COLO668 (cell line): ENCODE measurements around the gene GABRR1.
"Not testable (repeated sequence)": the region's sequence is repeated elsewhere in the genome, so short reads cannot be mapped to it uniquely, and the experiment has no call there.

Experiments used
- DNase-seq: peaks from one replicate; lab custom pipeline; 2025; ENCODE audit not compliant: unreplicated experiment; lab: John Stamatoyannopoulos, UW

Gene GABRR1

DNA sequence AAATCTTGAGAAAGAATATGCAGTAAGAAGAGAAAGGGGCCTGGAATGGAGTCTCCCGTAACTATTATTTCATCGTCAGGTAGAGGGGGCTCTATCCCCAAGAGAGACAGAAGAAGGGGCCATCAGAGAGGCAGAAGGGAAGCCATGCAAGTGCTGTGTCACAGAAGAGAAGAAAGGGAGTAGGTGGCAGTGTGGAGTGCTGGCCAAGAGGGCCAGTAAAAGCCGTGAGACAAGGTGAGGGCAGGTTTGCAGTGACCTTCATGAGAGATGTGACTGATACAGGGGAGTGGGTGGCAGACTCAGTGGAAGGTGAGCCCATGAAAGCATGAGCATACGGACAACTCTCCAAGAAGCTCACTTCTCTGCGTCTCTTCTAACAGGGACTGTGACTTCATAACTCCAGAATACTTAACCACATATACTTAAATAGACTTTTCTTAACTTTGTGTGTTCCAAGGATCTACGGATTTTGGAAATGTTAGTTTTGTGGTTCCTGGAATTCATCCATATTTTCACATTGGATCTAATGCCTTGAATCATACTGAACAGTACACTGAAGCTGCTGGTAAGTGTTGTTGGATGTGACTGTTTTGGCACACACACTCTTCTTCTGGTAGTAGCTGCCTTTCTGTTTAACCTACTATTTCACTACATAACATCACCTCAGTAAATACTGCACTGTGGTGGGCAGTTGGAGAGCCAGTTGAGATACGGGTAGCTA, 55.7 kb downstream of the GABRR1 start:
- no peak for DNase-seq

DNA sequence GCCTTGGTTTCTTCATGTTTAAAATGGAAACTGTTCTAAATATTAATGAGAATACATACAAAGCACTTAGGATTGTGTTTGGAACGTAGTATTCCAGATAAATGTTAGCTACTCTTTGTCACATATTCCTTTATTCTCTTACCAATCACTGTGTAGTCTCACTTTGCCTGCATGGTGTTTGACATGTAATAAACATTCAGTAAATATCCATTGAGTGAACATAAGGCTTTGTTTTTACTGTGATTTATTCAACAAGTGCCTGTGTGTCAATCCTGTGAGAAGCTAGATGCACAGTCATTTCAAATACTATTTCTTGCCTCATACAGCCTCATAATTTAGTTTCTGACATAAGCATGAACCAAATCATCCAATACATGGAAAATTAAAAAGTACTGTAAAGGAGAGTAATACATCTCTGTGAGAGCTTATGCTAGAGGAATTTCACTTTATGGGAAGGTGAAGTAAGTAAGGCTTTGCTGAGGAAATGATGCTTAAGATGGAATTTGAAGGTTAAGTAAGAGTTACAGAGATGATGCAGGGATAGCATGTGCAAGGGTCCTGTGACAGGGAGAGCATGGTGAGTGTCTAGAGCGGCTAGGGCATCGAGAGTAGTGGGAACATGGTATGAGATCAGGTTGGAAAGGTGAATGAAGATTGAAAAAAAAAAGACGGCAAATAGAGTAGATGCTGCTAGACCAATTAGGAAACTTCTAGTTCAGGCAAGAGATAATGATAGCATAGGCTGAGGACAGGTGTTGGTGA, 56.6 kb downstream of the GABRR1 start:
- no peak for DNase-seq

DNA sequence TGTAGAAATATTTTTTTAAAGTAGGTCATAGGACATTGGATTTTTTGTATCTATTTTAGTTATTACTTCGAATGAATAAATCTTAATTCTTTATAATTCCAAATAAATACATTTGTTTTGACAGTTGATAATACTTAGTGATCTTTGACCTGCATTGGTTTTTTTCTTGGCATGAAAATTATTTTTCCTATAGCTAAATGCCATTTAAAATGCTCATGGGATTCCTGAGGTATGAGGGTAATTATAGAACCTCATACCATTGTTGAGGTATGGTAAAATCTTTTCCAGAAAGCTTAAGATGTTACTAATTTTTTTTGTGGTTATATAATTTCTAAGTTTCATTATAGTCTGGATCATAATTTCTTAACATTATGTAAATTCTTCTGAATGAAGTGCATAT, 63.0 kb downstream of the GABRR1 start:
- DNase-seq, result no peak

DNA sequence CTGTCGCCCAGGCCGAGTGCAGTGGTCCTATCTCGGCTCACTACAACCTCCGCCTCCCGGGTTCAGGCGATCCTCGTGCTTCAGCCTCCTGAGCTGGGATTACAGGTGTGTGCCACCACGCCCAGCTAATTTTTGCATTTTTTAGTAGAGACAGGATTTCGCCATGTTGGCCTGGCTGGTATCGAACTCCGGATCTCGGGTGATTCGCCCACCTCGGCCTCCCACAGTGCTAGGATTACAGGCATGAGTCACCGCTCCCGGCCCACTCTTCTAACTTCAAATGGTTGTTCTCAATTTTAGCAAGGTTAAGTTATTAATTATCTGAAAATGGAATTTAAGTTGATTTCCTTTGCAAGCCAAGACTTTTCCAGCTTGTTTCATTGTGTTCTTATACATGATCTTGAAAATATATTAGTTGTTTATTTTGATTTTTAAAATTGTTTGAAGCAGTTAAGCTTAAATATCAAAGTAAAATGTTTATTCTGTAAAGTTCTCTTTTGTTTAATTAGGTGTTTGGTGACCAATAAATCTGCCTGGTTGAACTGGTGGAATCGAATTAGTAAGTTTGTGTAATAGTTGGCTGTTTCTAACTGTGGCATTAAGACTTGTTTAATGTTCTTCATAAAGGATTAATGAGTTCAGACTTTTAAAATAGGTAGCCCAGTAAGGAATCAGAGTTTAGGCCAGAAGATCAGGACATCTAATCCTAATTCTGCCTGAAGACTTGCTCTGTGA, 69.0 kb downstream of the GABRR1 start:
- DNase-seq, result no peak

DNA sequence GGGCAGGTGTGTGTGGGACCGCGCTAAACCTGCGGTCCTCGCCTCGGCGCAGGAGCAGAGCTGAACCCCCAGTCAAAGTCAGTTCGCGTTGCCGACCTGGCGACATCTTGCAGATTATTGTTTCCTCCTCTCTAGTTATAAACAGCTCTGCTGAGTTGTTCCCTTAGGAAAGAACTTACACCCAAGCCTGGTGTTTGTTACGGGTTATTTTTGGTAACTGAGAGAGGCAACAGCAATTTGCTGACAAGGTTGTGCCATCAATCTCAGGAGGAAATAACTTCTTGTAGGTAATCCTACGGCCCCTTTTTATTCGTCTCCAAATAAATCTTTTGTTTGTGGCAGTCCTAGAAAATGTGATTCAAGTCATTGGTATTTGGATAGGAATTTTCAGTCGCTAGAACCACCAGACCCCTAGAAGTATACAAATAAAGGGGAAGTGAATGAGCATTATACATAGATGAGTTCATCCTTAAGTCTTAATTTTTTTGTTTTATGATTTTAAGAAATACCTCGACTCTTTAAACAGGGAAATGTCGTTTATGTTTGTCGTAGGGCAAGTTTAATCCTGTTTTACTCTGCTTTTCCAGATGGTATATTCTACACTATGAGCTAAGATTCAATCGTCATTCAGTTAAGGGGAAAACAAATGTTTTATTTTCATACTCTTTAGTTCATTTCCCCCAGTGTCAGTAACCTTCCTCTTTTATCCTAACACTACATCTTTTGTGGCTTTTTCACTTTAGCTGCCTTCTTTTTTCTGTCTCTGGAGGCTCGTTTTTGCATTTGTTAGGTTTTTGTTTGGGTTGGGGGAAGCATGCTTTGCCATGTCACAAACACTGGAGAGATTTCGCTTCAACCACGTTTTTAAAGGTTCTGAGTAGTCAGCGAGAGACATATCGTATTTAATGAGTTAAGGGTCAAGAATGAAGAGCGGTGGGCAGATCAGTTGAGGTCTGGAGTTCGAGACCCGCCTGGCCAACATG, 70.1 kb downstream of the GABRR1 start:
- no peak for DNase-seq

DNA sequence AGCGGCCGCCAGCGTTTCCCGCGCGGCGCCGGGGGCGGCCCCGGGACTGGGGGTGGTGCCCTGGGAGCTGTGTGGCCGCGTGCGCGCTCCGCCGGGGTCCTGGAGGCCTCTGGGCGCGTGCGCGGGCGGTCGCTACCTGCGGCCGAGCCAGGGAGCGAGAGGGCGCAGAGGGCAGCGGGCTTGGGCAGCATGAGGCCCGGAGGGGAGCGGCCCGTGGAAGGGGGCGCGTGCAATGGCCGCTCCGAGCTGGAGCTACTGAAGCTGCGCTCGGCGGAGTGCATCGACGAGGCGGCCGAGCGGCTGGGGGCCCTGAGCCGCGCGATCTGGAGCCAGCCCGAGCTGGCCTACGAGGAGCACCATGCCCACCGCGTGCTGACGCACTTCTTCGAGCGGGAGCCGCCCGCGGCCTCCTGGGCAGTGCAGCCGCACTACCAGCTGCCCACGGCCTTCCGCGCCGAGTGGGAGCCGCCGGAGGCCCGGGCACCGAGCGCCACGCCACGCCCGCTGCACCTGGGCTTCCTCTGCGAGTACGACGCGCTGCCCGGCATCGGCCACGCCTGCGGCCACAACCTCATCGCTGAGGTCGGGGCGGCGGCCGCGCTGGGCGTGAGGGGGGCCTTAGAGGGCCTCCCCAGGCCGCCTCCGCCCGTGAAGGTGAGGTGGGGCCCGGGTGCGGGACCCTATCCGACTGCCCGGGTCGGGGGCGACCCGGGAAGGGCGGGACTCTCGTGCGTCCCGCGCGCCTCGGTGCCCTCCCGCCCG, 71.0 kb downstream of the GABRR1 start, which contains the start of gene PM20D2:
TSS of gene PM20D2 (plus strand) at position 100 of the 762 bp plus-strand sequence. CDS start at position 190, 90 bp downstream.
- peak; percentile 89 for DNase-seq

DNA sequence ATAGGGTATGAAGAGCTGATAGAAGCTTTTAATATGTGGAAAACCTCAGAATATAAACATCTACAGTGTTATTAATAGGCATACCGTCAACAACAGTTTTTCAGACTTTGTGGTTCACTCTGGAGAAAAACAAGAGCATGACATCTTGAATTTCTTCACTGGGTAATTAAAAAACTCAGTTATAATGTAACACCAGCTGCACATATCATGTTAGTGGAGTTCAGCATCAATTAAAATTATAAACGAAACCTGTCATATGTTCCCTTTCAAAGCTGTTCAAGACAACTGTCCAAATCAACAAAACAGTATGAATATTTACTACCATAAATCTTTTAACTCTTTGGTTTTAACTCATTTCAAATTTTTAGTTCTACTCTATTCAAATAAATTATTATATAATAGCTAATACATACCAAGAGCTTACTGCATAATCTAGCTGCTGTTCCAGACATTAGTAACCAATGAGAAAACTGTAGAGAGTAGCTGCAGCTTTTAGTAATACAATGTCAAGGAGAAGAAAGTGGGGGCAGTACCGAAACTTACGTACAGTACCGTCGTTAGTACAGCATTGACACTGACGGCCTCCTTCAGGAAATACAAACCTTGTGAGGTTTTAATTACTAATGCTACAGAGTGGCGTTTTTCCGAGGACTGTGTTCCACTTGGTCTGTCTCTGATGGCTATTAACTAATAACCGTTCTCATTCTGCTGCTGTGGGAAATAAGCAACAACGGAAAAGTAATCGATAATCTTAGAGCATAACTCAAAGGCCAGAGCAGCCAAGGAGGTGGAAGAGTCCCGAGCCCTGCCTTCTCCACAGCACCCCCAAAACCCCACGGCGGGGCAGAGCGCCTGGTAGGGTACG, 71.8 kb downstream of the GABRR1 start:
- no peak for DNase-seq

DNA sequence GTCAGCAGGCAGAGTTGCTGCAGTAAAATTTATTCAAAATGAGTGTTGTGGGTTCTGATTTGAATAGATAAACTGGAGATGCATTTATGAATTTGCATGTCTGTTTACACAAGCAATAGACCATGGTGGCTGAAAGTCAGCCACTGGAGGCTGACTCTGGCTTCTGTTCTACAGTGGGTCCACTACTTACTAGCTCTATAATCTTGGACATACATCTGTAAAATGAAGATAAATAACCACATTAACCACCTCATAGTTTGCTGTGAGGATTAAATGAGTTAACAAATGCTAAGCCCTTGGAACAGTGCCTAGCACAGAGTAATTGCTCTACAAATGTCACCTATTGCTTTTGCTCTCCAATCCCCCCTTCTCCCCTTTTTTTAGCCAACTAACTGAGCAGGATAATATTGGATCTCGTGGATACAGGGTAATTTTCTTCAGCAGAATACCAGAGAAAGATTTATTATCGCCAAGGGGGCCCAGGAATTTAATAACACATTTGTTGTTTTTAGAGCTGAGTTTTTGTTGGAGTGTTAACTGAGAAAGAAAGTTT, 72.7 kb downstream of the GABRR1 start:
- peak; percentile 25 for DNase-seq

DNA sequence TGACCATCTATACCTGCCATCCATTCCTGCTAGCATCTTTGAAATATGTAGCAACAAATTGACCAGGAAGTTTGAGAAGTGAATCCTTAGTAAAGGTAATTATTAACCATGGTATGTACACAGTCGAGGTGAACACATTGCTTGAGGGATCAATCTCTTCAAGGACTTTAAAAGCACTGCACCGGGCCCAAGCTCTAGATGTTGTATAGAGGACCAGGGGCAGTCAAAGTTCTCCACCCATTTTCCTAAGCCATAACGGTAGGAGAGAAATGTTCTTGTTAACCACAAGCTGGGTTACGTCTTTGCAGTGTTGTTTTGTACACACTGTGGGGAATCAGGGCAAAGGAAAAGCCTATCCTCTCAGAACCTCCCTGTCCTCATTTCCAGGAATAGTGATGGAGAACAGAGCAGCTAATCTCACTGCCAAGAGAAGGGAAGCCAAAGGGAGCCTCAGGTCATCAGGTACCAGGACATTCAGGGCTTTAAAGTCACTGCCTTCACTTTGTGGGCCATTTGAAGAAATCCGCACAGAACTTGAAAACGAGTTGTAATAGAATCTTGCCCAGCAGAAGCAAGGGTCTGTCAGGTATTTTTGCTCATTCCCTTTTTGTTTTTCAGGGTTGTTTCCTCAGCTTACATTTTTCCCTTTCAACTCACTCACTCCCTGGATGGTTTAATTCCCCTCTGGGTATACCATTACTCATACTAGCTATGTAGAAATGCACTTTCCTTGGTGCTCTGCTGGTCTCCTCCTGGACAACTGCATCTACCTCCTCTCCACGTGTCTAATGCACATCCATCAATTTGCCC, 76.6 kb downstream of the GABRR1 start:
- peak; percentile 28 for DNase-seq

DNA sequence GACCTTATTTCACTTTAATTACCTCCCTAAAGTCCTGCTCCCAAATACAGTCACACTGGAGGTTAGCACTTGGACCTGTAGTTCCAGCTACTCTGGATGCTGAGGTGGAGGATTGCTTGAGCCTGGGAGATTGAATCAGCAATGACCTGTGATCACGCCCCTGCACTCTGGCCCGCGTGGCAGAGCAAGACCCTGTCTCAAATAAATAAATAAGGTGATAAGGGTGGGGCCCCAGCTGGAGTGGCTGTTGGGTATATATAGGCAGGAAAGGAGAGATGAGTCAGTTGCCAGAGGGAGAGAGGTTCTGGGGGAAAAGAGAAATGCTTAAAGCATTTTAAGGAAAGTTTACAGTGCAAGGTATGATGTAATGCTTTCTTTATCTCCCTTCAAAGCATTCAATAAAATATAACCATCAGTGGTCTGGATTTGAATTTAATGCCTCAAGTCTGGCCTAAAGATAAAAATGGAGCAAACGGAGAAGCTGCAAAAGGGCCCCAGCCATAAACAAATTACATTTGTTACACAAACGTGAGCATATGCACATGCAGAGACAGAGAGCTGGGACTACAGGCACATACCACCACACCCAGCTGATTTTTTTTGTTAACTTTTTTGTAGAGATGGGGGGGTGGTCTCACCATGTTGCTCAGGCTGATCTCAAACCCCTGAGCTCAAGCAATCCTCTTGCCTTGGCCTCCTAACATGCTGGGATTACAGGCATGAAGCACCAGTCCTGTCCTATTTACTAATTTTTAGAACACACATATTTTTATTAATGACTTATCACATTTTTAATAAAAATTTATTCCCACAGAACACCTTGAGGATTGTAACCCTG, 77.4 kb downstream of the GABRR1 start:
- DNase-seq, result peak; percentile 2

DNA sequence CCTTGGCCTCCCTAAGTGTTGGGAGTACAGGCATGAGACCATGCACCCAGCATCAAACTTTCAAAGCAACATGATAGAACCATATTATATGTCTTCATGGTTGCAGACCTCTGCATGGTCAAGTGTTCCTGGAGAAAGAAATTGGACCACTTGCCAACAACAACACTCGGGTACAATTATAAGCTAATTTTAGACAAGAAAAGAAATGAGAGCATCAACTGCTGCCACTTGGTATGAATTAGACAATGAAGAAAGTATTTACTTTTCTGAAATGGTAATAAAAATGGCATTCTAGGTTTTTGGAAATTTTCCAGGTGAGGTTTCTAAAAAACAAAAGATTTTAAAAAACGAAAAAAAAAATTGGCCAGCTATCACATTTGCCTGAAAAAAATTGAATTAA, 79.0 kb downstream of the GABRR1 start:
- DNase-seq, result no peak

DNA sequence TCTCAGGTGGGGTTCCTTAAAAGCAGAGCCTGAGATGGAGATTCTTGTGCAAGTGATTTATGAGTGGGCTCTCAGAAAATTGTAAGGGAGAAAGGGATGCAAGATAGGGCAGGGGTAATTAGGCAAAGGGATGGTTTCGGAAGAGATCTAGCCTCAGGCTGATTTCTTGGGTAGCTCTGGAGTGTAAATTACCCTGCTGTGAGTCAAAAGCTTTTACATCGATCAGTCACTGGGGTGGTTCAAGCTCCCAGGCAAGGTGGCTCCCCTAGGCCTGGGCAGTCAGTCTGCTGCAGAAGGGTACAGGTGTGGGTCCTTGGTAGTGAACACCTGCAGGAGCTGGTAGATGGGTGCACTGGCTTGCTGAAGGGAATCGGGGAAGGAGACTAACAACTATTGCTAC, 82.4 kb downstream of the GABRR1 start:
- DNase-seq, result no peak

DNA sequence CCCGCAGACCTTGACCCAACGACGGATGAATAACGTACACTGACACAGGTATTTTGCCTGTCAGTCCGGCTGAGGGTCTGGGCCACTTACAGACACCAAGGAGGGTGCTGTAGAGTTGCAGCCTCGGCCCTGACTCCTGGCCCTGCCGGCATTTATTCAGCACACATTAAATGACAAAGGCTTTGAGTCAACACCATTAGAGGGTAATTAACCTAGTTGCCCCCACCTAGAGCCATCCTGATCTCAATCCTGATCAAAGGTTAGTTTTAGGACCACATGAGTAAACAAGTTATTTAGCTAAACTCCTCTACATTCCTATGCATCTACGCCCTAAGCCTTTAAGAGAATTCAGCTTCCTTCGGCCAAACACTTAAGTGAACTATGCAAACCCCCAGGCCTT, 83.2 kb downstream of the GABRR1 start:
- DNase-seq, result no peak

DNA sequence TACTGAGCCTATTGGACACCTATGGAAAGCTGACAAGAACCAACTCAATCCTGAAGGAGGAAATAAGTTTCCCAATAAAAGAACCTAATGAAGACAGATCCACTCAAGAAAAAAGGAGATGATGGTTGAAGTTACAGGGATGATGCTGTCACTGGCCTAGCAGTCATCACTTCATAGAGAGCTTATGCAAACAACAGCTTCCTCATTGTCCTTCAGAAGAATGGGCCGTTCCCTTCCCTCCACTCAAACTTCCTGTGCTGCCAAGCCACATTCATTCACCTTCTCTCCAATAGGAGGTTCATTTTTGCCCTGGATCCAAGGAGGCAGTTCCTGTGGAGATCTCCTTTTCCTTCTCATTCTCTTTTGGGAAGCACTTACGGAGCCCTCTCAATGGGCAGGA, 85.1 kb downstream of the GABRR1 start:
- peak; percentile 2 for DNase-seq

DNA sequence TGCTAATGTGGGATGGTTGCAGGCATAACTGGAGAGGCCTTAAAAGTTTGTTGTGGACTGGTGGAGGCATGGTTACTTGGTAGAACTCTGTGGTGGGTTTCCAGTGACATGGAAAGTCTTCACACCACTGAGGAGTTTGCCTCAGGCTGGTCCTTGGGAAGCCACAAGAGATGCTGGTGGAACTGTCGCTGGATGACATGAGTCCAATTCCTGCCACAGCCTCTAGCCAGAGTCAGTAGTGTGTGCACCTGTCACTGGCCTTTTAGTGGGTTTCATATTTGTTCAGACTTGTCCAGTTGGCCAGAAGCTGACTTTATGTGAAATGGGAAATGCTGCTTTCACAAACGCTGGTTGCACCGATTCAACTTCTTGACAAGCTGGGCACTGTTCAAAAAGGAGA, 85.6 kb downstream of the GABRR1 start:
- no peak for DNase-seq

DNA sequence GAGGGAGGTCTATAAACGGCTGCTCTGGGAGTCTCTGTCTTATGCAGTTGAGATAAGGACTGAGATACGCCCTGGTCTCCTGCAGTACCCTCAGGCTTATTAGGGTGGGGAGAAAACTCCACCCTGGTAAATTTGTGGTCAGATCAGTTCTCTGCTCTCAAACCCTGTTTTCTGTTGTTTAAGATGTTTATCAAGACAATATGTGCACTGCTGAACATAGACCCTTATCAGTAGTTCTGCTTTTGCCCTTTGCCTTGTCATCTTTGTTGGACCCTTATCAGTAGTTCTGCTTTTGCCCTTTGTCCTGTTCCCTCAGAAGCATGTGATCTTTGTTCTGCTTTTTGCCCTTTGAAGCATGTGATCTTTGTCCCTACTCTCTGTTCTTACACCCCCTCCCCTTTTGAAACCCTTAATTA, 88.9 kb downstream of the GABRR1 start:
- not testable (repeated sequence) for DNase-seq
